Limb (tissue), 2 donors: Measurements from ENCODE around the gene DAAM2.

Experiments used
- DNase-seq, 2 donors: peaks; one replicate each; pipeline ENCODE4 v3.0.0-alpha.2; 2016; ENCODE audit errors: extremely low spot score in 2 of 2

The DAAM2 gene

DNA sequence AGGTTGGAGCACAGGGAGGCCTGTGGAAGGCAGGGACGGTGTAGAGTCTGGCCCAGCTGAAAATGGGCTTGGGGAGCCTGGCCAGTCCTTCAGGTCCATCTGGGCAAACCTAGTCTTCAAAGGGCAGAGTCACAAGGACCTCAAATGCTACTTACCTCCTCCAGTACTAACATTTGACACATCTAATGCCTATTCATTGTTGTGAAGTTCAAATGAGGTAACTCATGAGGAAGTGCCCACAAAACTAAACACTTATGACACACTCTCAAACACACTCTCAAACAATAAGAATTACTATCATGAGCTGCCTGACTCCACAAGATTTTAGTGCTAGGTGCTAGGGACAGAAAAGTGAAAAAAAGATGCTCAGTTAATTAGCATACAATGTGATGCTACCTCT is 27.1 kb downstream of the DAAM2 start:
- no peak for DNase-seq

DNA sequence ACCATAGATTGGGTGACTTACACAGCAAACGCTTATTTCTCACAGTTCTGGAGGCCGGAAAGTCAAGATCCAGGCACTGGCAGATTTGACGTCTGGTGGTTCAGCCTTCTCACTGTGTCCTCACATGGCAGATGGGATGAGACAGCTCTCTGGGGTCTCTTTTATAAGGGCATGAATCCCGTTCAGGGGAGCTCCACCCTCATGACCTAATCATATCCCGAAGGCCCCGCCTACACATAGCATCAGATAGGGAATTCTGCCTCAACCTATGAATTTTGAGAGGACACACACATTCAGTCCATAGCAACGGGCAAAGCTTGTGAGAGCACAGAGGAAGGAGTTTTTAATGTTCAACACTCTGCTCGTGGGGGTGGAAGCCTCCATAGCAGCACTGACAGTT is 27.5 kb downstream of the DAAM2 start:
- DNase-seq, result no peak

- DNase-seq, result no peak
Measured at GRCh38 chr6:39820553-39820952, 28.4 kb downstream of the DAAM2 start.

GRCh38 chr6:39821046-39821740 is 29.0 kb downstream of the DAAM2 start:
- DNase-seq, result no peak

GRCh38 chr6:39821742-39822532 is 29.8 kb downstream of the DAAM2 start:
- DNase-seq, result peak in 1 of 2 donors; percentile 64

DNA sequence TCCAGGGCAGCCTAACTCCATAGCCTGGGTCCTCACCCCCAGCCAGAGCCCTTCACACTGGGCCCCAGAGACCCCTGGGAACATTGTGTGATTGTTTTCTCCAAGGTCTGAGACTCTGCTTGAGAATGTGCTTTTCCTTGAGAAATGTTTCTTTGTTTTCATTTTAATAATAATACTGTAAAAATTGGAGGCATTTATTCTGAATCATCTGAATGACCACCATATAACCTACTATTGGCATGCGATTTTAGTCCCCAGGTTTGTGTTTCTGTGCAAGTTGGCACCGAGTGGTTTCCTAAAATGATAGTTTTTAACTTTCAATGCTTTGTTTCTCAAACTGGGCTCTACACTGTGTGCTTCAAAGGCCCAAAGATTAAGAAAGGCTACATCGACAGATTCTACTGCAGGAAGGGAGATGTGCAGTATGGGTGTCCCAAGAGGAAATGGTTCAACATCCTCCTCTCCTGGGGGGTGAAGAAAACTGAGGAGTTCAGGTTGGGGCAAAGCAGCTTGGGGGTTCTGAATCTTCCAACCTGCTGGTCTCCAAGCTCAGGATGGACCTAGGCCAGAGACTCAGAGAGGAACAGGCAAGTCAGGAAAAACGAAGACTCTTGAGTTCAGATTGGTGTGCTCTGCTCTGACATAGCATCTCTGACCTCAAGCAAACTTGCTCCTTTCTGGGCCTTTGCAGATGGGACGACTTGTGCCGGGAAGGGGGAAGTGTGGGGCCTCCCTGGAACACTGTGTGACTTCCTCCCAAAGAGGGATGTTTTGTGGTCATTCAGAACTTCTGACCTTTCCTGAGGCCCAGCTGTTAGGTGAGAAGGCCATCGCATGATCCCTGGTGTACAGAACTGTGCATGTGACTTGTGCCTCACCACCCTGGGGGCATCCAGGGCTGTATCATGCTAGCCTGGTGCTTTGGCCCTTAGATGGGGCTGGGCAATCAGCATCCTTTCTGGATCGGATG is 31.0 kb downstream of the DAAM2 start:
- no peak for DNase-seq

- no peak for DNase-seq
Measured at GRCh38 chr6:39824030-39824926, 32.1 kb downstream of the DAAM2 start.

GRCh38 chr6:39829331-39829730 is 37.2 kb downstream of the DAAM2 start:
- no peak for DNase-seq

- DNase-seq, result no peak
Measured at GRCh38 chr6:39830444-39830843, 38.3 kb downstream of the DAAM2 start.

DNA sequence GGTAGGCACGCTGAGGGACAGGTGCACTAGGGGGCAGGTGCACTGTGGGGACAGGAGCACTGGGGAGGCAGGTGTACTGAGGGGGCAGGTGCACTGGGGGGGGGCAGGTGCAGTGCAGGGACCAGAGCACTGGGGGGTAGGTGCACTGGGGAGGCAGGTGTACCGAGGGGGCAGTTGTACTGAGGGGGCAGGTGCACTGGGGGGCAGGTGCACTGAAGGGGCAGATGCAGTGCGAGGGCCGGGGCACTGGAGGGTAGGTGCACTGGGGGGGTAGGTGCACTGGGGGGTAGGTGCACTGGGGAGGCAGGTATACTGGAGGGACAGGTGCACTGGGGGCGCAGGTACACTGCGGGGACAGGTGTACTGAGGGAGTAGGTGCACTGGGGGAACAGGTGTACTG is 39.5 kb downstream of the DAAM2 start:
- DNase-seq, result no peak

GRCh38 chr6:39834278-39834677 is 42.1 kb downstream of the DAAM2 start:
- no peak for DNase-seq

- DNase-seq, result no peak
Measured at GRCh38 chr6:39834866-39835265, 42.7 kb downstream of the DAAM2 start.

DNA sequence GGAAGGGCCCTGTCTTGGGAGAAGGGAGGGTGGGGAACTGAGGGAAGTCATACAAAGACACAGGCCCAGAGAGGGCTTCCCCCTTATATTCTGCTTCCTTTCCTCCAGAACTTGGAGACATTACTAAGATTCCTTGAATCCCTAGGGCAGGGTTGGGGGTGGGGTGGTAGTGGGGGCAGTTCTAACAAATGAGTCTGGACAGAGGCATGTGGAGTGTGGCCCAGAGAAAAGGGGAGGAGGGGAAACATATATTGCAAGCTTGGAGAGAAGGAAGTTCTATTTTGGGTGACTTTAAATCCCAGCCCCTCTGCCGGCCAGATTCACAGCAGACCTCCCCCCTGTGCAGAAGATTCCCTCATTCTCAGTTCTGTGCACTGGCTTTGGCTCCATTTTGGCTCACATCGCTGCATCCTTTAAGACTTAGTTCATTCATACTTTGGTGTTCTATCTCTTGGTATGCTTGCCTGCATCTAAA is 43.7 kb downstream of the DAAM2 start:
- DNase-seq, result no peak

- no peak for DNase-seq
Measured at GRCh38 chr6:39836606-39837005, 44.4 kb downstream of the DAAM2 start.

DNA sequence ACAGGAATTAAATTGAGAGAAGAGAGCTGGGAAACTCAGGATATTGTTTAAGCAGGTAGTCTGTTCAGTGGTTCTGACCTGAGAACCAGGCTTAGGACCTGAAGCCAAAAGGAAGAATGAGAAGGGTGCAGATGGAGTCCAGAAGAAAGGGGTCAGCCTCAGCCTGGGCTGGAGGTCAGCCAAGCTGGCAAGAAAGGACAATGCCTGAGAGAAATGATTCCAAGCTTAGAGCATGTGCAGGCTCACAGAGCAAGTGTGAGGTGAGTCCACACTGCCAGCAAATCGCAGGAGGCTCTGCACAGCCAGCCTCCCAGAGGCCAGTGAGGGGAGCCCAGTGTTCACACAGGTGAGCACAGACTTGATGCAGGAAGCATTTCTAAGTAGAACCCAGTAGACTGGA is 47.3 kb downstream of the DAAM2 start:
- no peak for DNase-seq

GRCh38 chr6:39840781-39841180 is 48.6 kb downstream of the DAAM2 start:
- DNase-seq, result no peak

GRCh38 chr6:39841291-39841690 is 49.1 kb downstream of the DAAM2 start:
- DNase-seq, result no peak

GRCh38 chr6:39841923-39842322 is 49.7 kb downstream of the DAAM2 start:
- no peak for DNase-seq

GRCh38 chr6:39843305-39844020 is 51.3 kb downstream of the DAAM2 start:
- no peak for DNase-seq

DNA sequence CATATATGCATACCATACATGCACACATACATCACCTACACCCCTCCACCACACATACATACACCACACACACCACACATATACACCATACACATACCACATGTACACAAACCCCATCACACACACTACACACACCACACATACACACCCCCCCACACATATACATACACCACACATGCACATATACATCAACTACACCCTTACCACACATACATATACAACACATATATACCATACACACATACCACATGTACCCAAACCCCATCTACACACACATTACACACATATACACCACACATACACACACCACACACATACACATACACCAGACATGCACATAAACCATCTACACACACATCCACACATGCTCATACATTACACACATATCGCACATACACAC is 52.7 kb downstream of the DAAM2 start:
- DNase-seq, result no peak
